HK-2 (cell line): ENCODE data around the gene CTPS1.

Source experiments
- DNase-seq: peaks from one replicate; pipeline ENCODE4 v3.0.0-alpha.2; 2018; ENCODE audit not compliant: unreplicated experiment

CTPS1 gene

GRCh38 chr1:40979241-40980067 lies at the start of gene CTPS1:
Gene CTPS1, plus strand, starts transcription at chr1:40979696. Its CDS starts 3,595 bp downstream, at chr1:40983291.
- peak; percentile 96 for DNase-seq

- no peak for DNase-seq
These were observed 49.1 kb upstream of the CTPS1 start for GRCh38 chr1:40930174-40930964.

GRCh38 chr1:40931601-40932000 lies 47.9 kb upstream of the CTPS1 start:
- DNase-seq = no peak

- DNase-seq = no peak
These were observed 47.5 kb upstream of the CTPS1 start for GRCh38 chr1:40932006-40932405.

- no peak for DNase-seq
These were observed 42.6 kb upstream of the CTPS1 start for GRCh38 chr1:40936931-40937339.

GRCh38 chr1:40938393-40938792 lies 41.1 kb upstream of the CTPS1 start:
- no peak for DNase-seq

GRCh38 chr1:40939320-40940059 lies 40.0 kb upstream of the CTPS1 start:
- DNase-seq = no peak

GRCh38 chr1:40944326-40944725 lies 35.2 kb upstream of the CTPS1 start:
- no peak for DNase-seq

- DNase-seq = no peak
These were observed 34.6 kb upstream of the CTPS1 start for GRCh38 chr1:40944841-40945430.

GRCh38 chr1:40945491-40945973 lies 34.0 kb upstream of the CTPS1 start:
- DNase-seq = no peak

GRCh38 chr1:40948741-40949443 lies 30.6 kb upstream of the CTPS1 start:
- peak; percentile 69 for DNase-seq

GRCh38 chr1:40949563-40949962 lies 29.9 kb upstream of the CTPS1 start:
- DNase-seq = no peak

GRCh38 chr1:40951943-40952743 lies 27.4 kb upstream of the CTPS1 start:
- DNase-seq = peak; percentile 77

- DNase-seq = no peak
These were observed 26.7 kb upstream of the CTPS1 start for GRCh38 chr1:40952744-40953315.

- DNase-seq = no peak
These were observed 24.9 kb upstream of the CTPS1 start for GRCh38 chr1:40954626-40955025.

- DNase-seq = no peak
These were observed 24.2 kb upstream of the CTPS1 start for GRCh38 chr1:40955266-40955665.

- DNase-seq = no peak
These were observed 23.1 kb upstream of the CTPS1 start for GRCh38 chr1:40956407-40956806.

GRCh38 chr1:40958210-40958609 lies 21.3 kb upstream of the CTPS1 start:
- DNase-seq = no peak

- no peak for DNase-seq
These were observed 14.0 kb upstream of the CTPS1 start for GRCh38 chr1:40965531-40965930.

- DNase-seq = no peak
These were observed 13.1 kb upstream of the CTPS1 start for GRCh38 chr1:40966417-40966816.
